Measurements from ENCODE around the gene IGF1.

The IGF1 gene

GRCh38 chr12:102496591-102496990, 16.2 kb upstream of the IGF1 start:
- DNase-seq, result no peak

- DNase-seq, result peak in 1 of 2 donors; percentile 8
Measured at GRCh38 chr12:102487226-102487625, 6.9 kb upstream of the IGF1 start.

GRCh38 chr12:102486153-102486552, 5.8 kb upstream of the IGF1 start:
- DNase-seq, result no peak

GRCh38 chr12:102484428-102484958, 4.1 kb upstream of the IGF1 start:
- peak; percentile 76 to 83 for DNase-seq

- DNase-seq, result no peak
Measured at GRCh38 chr12:102484017-102484416, 3.7 kb upstream of the IGF1 start.

- no peak for DNase-seq
Measured at GRCh38 chr12:102483466-102483865, 3.1 kb upstream of the IGF1 start.

- DNase-seq, result no peak
Measured at GRCh38 chr12:102481705-102482425, 1.5 kb upstream of the IGF1 start.

- no peak for DNase-seq
Measured at GRCh38 chr12:102479939-102480338, 424 bp downstream of the IGF1 start.

GRCh38 chr12:102479099-102479885, 1.1 kb downstream of the IGF1 start:
- no peak for DNase-seq

- DNase-seq, result no peak
Measured at GRCh38 chr12:102478405-102479098, 1.8 kb downstream of the IGF1 start.

GRCh38 chr12:102475355-102475754, 5.0 kb downstream of the IGF1 start:
- no peak for DNase-seq

GRCh38 chr12:102474438-102475064, 5.8 kb downstream of the IGF1 start:
- no peak for DNase-seq

- no peak for DNase-seq
Measured at GRCh38 chr12:102472496-102472895, 7.9 kb downstream of the IGF1 start.

GRCh38 chr12:102471556-102471955, 8.8 kb downstream of the IGF1 start:
- no peak for DNase-seq

GRCh38 chr12:102470945-102471344, 9.4 kb downstream of the IGF1 start:
- DNase-seq, result no peak

- DNase-seq, result no peak
Measured at GRCh38 chr12:102468261-102468915, 12.0 kb downstream of the IGF1 start.

GRCh38 chr12:102465762-102466560, 14.4 kb downstream of the IGF1 start:
- DNase-seq, result no peak

GRCh38 chr12:102463659-102464249, 16.6 kb downstream of the IGF1 start:
- DNase-seq, result no peak

- DNase-seq, result no peak
Measured at GRCh38 chr12:102462795-102463465, 17.4 kb downstream of the IGF1 start.

GRCh38 chr12:102462386-102462785, 18.0 kb downstream of the IGF1 start:
- DNase-seq, result no peak
